Esophagus muscularis mucosa (tissue), 3 donors: ENCODE measurements around the gene CD14.

ENCODE experiments used
- POLR2A ChIP-seq: fragments of 450-650 bp; IDR thresholded peaks from one replicate; pipeline ENCODE4 v1.6.1; 2017; ENCODE audit warnings: antibody characterized with exemption, moderate library complexity, mild to moderate bottlenecking, low read depth
- TF ChIP-seq, protein P1 (sequence below), 3 experiments: fragments of 200-600 bp in 2 of 3; fragments of 450-650 bp in 1 of 3; sonication (generic) in 2 of 3; IDR thresholded peaks; one replicate each; pipeline ENCODE4 v1.5.1; 2017 to 2019; ENCODE audit warnings: antibody characterized with exemption in 3 of 3, mild to moderate bottlenecking in 2 of 3, moderate library complexity in 1 of 3

DNA sequence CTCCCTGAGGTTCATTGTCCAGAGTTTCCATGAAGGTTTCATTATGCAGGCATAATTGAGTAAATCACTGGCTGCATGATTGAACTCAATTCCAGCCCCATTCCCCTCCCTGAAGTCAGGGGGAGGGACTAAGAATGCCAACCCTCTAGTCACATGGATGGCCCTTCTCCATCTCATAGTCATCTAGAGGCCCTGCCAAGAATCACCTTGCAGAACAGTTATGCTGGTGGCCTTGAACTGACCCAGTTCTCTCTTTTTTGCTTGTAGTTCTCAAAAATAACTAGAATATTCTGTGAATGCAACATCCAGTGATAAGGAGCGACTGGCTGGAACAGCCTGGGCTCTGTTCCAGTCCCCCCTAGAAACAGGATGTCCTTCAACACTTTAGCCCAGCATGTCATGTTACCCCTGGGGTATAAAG lies 36.6 kb downstream of the CD14 start:
- no peak for TF ChIP-seq POLR2A
- TF ChIP-seq, protein P1, sequence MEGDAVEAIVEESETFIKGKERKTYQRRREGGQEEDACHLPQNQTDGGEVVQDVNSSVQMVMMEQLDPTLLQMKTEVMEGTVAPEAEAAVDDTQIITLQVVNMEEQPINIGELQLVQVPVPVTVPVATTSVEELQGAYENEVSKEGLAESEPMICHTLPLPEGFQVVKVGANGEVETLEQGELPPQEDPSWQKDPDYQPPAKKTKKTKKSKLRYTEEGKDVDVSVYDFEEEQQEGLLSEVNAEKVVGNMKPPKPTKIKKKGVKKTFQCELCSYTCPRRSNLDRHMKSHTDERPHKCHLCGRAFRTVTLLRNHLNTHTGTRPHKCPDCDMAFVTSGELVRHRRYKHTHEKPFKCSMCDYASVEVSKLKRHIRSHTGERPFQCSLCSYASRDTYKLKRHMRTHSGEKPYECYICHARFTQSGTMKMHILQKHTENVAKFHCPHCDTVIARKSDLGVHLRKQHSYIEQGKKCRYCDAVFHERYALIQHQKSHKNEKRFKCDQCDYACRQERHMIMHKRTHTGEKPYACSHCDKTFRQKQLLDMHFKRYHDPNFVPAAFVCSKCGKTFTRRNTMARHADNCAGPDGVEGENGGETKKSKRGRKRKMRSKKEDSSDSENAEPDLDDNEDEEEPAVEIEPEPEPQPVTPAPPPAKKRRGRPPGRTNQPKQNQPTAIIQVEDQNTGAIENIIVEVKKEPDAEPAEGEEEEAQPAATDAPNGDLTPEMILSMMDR (IDR thresholded peaks at IDR 0.05), result no peak
